GM12864 (cell line): ENCODE data around the gene SLC35F3.

Source experiments
- DNase-seq: peaks from one replicate; pipeline ENCODE4 v3.0.0-alpha.2; 2011; ENCODE audit warnings: low read depth
- H3K4me3 ChIP-seq: 2 replicates; pipeline ENCODE4 v1.5.1; 2011; ENCODE audit warnings: mild to moderate bottlenecking, low read depth, low read length, control low read depth
- CTCF ChIP-seq: IDR thresholded peaks from 2 replicates; pipeline ENCODE4 v1.5.1; 2011; ENCODE audit warnings: low read depth, mild to moderate bottlenecking, moderate library complexity, low read length, control low read depth, inconsistent platforms; ENCODE audit errors: missing control alignments

The SLC35F3 gene

GRCh38 chr1:233935297-233935868, 30.9 kb downstream of the SLC35F3 start:
- DNase-seq: no peak
- no peak for TF ChIP-seq CTCF
- H3K4me3 ChIP-seq: no peak overlapping the region

- TF ChIP-seq CTCF: no peak
- no peak for DNase-seq
- no peak overlapping the region for H3K4me3 ChIP-seq
Observed at GRCh38 chr1:233936422-233936821, 31.9 kb downstream of the SLC35F3 start.

- no peak overlapping the region for H3K4me3 ChIP-seq
- DNase-seq: no peak
- TF ChIP-seq CTCF: no peak
Observed at GRCh38 chr1:233936842-233937241, 32.4 kb downstream of the SLC35F3 start.

- TF ChIP-seq CTCF: no peak
- DNase-seq: no peak
- no peak overlapping the region for H3K4me3 ChIP-seq
Observed at GRCh38 chr1:233938476-233938875, 34.0 kb downstream of the SLC35F3 start.

GRCh38 chr1:233939451-233939850, 35.0 kb downstream of the SLC35F3 start:
- TF ChIP-seq CTCF: no peak
- no peak overlapping the region for H3K4me3 ChIP-seq
- no peak for DNase-seq

GRCh38 chr1:233940908-233941307, 36.4 kb downstream of the SLC35F3 start:
- no peak overlapping the region for H3K4me3 ChIP-seq
- no peak for TF ChIP-seq CTCF
- no peak for DNase-seq

GRCh38 chr1:233944601-233945000, 40.1 kb downstream of the SLC35F3 start:
- no peak for TF ChIP-seq CTCF
- H3K4me3 ChIP-seq: no peak overlapping the region
- DNase-seq: no peak
